Measurements from ENCODE around the gene TMEM41B.
"Not testable (repeated sequence)": the region's sequence is repeated elsewhere in the genome, so short reads cannot be mapped to it uniquely, and the experiment has no call there.

DNA sequence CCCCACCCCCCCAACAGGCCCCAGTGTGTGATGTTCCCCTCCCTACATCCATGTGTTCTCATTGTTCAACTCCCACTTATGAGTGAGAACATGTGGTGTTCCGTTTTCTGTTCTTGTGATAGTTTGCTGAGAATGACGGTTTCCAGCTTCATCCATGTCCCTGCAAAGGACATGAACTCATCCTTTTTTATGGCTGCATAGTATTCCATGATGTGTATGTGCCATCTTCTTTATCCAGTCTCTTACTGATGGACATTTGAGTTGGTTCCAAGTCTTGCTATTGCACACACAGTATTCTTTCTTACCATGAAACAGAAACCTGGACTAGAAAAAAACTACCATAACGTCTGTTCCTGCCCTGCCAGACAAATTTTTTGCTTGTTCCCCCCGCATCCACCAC, 56.1 kb downstream of the TMEM41B start:
- not testable (repeated sequence) for TF ChIP-seq CTCF, POLR2A (IDR thresholded peaks at IDR 0.05)

All from Peyer's patch (tissue), 4 donors.